HL-60 (cell line): ENCODE results near the gene ANKRD62.

Experiments
- DNase-seq, 2 experiments: peaks; one replicate each; pipeline ENCODE4 v3.0.0-alpha.2; 2010 to 2020; ENCODE audit warnings: low read depth in 1 of 2, low spot score in 1 of 2
- H3K27ac ChIP-seq: fragments of 250-450 bp; sonication (Bioruptor Pico); replicated peaks from 2 replicates; pipeline ENCODE4 v1.5.1; 2020; ENCODE audit warnings: mild to moderate bottlenecking, moderate library complexity
- H3K27me3 ChIP-seq: fragments of 250-450 bp; sonication (Bioruptor Pico); 2 replicates; pipeline ENCODE4 v1.5.1; 2021; ENCODE audit warnings: mild to moderate bottlenecking, moderate library complexity; ENCODE audit not compliant: insufficient read depth, poor library complexity, severe bottlenecking
- H3K4me3 ChIP-seq: replicated peaks from 2 replicates; pipeline ENCODE4 v1.5.1; 2011; ENCODE audit warnings: mild to moderate bottlenecking, control low read depth, low read length; ENCODE audit not compliant: insufficient read depth
- CTCF ChIP-seq: IDR thresholded peaks from one replicate; pipeline ENCODE4 v1.5.1; 2011; ENCODE audit warnings: low read length, control low read depth, inconsistent platforms; ENCODE audit not compliant: insufficient read depth
- GABPA ChIP-seq: IDR thresholded peaks from 2 replicates; pipeline ENCODE4 v1.6.1; 2012; ENCODE audit warnings: low read depth
- POLR2AphosphoS5 ChIP-seq: IDR thresholded peaks from 2 replicates; pipeline ENCODE4 v1.6.1; 2012; ENCODE audit warnings: low read depth
- REST ChIP-seq: IDR thresholded peaks from 2 replicates; pipeline ENCODE4 v1.6.1; 2012; ENCODE audit warnings: low read depth; ENCODE audit not compliant: insufficient replicate concordance
- SPI1 ChIP-seq: IDR thresholded peaks from 2 replicates; pipeline ENCODE4 v1.6.1; 2012; ENCODE audit warnings: low read depth, mild to moderate bottlenecking, borderline replicate concordance

ANKRD62 gene

GRCh38 chr18:12049978-12050811 is 43.4 kb upstream of the ANKRD62 start:
- DNase-seq = peak in 1 of 2 experiments; percentile 79
- TF ChIP-seq REST (no peak), SPI1 (peak; percentile 98), CTCF (no peak), GABPA (no peak), POLR2AphosphoS5 (no peak)
- H3K27ac ChIP-seq = peak overlapping the region; percentile 65
- H3K4me3 ChIP-seq = no peak overlapping the region
- H3K27me3 ChIP-seq = no peaks in the 10 kb centered on the region

- no peak for DNase-seq
- H3K4me3 ChIP-seq = no peak overlapping the region
- H3K27ac ChIP-seq = peak overlapping the region; percentile 62
- no peak for TF ChIP-seq GABPA
- H3K27me3 ChIP-seq = no peaks in the 10 kb centered on the region
Observed at GRCh38 chr18:12052866-12053265, 40.8 kb upstream of the ANKRD62 start.

DNA sequence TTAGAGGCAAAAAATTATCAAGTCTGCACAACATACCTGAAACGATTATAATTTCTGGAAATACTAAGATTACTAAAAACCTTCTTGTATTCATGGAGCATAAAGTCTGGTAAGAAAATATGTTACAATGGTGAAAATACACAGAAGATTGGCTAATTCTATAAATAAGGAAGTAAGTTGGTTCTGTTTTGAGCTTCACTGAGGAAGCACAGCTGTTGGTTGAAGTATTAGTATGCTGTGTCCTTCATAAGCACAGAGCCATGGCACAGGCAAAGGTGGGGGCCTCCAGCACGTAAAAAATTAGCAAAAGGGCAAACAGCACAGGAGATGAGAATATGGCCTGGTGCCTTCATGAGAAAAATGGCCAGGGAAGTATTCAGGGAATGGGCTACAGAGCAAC is 40.4 kb upstream of the ANKRD62 start:
- TF ChIP-seq REST = no peak
- TF ChIP-seq POLR2AphosphoS5 = no peak
- TF ChIP-seq SPI1 = peak; percentile 21; the same call in 1 of the 2 replicates
- Histone ChIP-seq H3K4me3 (no peak overlapping the region), H3K27ac (peak overlapping the region; percentile 62), H3K27me3 (no peaks in the 10 kb centered on the region)
- DNase-seq = peak; percentile 69 to 77

DNA sequence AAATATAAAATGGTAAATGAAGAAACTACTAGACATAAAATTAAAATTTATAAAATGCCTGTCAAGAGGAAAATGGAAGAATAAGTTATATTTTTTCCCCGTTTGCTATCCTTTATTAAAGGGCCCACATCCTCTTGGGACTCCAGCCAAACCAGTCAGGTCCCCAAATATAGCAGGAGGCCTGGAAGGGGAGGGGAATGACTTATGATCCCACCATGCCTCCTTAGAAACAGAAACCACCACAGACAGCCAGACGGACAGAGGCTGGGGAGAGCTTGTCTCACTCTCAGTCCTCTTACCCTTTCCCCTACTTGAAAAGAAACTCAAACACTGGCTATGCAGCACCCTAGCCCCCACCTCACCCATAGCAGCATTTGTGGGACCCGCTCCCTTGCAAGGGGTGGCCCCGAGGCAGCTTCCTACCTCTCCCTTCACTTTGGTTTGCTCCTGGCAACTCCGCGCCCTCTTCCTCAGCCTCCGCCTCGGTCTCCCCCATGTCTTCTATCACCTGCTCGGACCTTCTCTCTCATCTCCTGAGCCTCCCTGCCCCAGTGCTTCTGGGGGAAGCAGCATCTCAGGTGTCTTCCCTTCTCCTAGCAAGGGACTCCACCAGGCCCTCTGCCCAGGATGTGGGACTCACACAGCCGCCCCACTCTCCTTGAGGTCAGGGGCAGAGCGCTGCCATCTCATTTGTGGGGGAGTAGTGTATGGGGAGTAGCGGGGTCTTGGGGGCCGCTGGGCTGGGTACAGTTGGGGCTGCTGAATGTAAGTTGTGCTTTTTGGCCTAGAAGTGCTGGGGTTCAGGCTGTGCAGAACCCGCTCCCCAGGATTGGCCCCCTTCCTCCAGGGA is 37.4 kb upstream of the ANKRD62 start:
- H3K27me3 ChIP-seq = no peaks in the 10 kb centered on the region
- H3K27ac ChIP-seq = no peak overlapping the region
- no peak for DNase-seq
- TF ChIP-seq POLR2AphosphoS5 (no peak), CTCF (no peak), SPI1 (no peak)
- H3K4me3 ChIP-seq = no peak overlapping the region
